H1 (cell line): ENCODE measurements around the gene HMGCLL1. TPM values are rescaled to one million over a fixed set of nuclear protein-coding genes. Genes with fewer than 3 reads are reported as not detected.

Experiments
- CTCF ChIA-PET: fragments of 300-600 bp; sonication (Branson Sonifier 250); formaldehyde crosslinking; loops from one replicate; lab custom pipeline; 2021; ENCODE audit not compliant: partially characterized antibody; lab: Charles Lee
- POLR2A ChIA-PET: fragments of 300-600 bp; sonication (Branson Sonifier 250); formaldehyde crosslinking; loops from one replicate; lab custom pipeline; 2021; ENCODE audit warnings: inconsistent platforms; ENCODE audit not compliant: partially characterized antibody; lab: Charles Lee
- DNase-seq, 2 experiments: peaks; one replicate each; pipeline versions ENCODE4 v3.0.0 to v3.0.0-alpha.2; 2010 to 2022; ENCODE audit warnings: low spot score in 2 of 2, low read depth in 1 of 2, mixed read lengths in 1 of 2
- FAIRE-seq: peaks from 2 replicates; lab custom pipeline; 2011; peaks lifted over from hg19 to GRCh38; lab: Jason Lieb, UNC
- H2AFZ ChIP-seq: 2 replicates; pipeline ENCODE4 v1.8.1; 2012; ENCODE audit warnings: low read length, inconsistent platforms
- H2AK5ac ChIP-seq: 2 replicates; pipeline ENCODE4 v1.6.1; 2013; ENCODE audit warnings: low read depth, low read length
- H2BK120ac ChIP-seq: replicated peaks from 2 replicates; pipeline ENCODE3; 2013; ENCODE audit warnings: low read depth, low read length, inconsistent platforms
- H2BK12ac ChIP-seq: 2 replicates; pipeline ENCODE4 v1.6.1; 2013; ENCODE audit warnings: low read depth, low read length
- H2BK15ac ChIP-seq: 2 replicates; pipeline ENCODE4 v1.6.1; 2013; ENCODE audit warnings: low read length
- H2BK20ac ChIP-seq: 2 replicates; pipeline ENCODE4 v1.6.1; 2013; ENCODE audit warnings: low read length
- H2BK5ac ChIP-seq: 2 replicates; pipeline ENCODE4 v1.6.1; 2013; ENCODE audit warnings: low read depth, low read length
- H3K14ac ChIP-seq: 2 replicates; pipeline ENCODE4 v1.6.1; 2013; ENCODE audit warnings: inconsistent platforms; ENCODE audit not compliant: insufficient read length
- H3K18ac ChIP-seq: 2 replicates; pipeline ENCODE4 v1.6.1; 2013; ENCODE audit warnings: low read length; ENCODE audit errors: extremely low read depth
- H3K23ac ChIP-seq: 2 replicates; pipeline ENCODE4 v1.6.1; 2013; ENCODE audit warnings: inconsistent platforms; ENCODE audit not compliant: insufficient read length
- H3K23me2 ChIP-seq: 2 replicates; pipeline ENCODE4 v1.6.1; 2013; ENCODE audit warnings: low read depth, low read length
- H3K27ac ChIP-seq: 2 replicates; pipeline ENCODE4 v1.6.1; 2011; ENCODE audit warnings: low read depth, low read length, inconsistent platforms
- H3K27me3 ChIP-seq, 4 experiments: replicated peaks in 1 of 4; 1 replicate in 1 of 4; 2 replicates in 3 of 4; pipeline versions ENCODE4 v1.6.1 to v1.8.1; 2011 to 2013; ENCODE audit warnings: low read length in 3 of 4, mild to moderate bottlenecking in 3 of 4, inconsistent platforms in 2 of 4, mixed read lengths in 2 of 4, moderate library complexity in 1 of 4; ENCODE audit not compliant: control insufficient read depth in 3 of 4, insufficient read depth in 3 of 4; ENCODE audit errors: extremely low read depth in 1 of 4
- H3K36me3 ChIP-seq, 4 experiments: 2 replicates each; pipeline versions ENCODE4 v1.6.1 to v1.8.1; 2011 to 2013; ENCODE audit warnings: mild to moderate bottlenecking in 4 of 4, low read length in 3 of 4, moderate library complexity in 2 of 4, control low read depth in 1 of 4, inconsistent platforms in 1 of 4; ENCODE audit not compliant: insufficient read depth in 4 of 4, control insufficient read depth in 2 of 4
- H3K4ac ChIP-seq: replicated peaks from 2 replicates; pipeline ENCODE3; 2013; ENCODE audit warnings: low read length, low read depth, mixed read lengths, inconsistent platforms; ENCODE audit not compliant: insufficient read length
- H3K4me1 ChIP-seq, 4 experiments: replicated peaks in 1 of 4; 1 replicate in 1 of 4; 2 replicates in 3 of 4; pipeline versions ENCODE4 v1.6.1 to v1.8.1; 2011 to 2013; ENCODE audit warnings: low read length in 3 of 4, inconsistent platforms in 2 of 4, mixed read lengths in 1 of 4; ENCODE audit not compliant: insufficient read depth in 4 of 4, control insufficient read depth in 3 of 4
- H3K4me2 ChIP-seq, 2 experiments: 2 replicates each; pipeline versions ENCODE4 v1.6.1 to v1.8.1; 2011 to 2013; ENCODE audit warnings: low read depth in 2 of 2, low read length in 2 of 2, control low read depth in 1 of 2, inconsistent platforms in 1 of 2, mild to moderate bottlenecking in 1 of 2; ENCODE audit not compliant: insufficient read depth in 1 of 2
- H3K4me3 ChIP-seq, 4 experiments: fragments of 200-600, 300-600 bp in 1 of 4; sonication (generic), shearing (Covaris generic), sonication (Bioruptor Twin) in 1 of 4; 2 replicates each; pipeline versions ENCODE4 v1.5.1 to v1.8.1; 2011 to 2016; ENCODE audit warnings: low read length in 4 of 4, low read depth in 3 of 4, control low read depth in 2 of 4, inconsistent platforms in 2 of 4, mild to moderate bottlenecking in 2 of 4, mixed read lengths in 1 of 4, moderate library complexity in 1 of 4; ENCODE audit not compliant: insufficient read depth in 2 of 4; ENCODE audit errors: extremely low read depth in 1 of 4
- H3K56ac ChIP-seq: replicated peaks from 2 replicates; pipeline ENCODE3; 2013; ENCODE audit warnings: low read depth, mild to moderate bottlenecking, mixed read lengths, low read length, inconsistent platforms; ENCODE audit not compliant: insufficient read length
- H3K79me1 ChIP-seq: 2 replicates; pipeline ENCODE4 v1.6.1; 2013; ENCODE audit warnings: low read depth, low read length, control low read depth
- H3K79me2 ChIP-seq, 2 experiments: 2 replicates each; pipeline versions ENCODE4 v1.6.1 to v1.8.1; 2012 to 2013; ENCODE audit warnings: low read length in 2 of 2, mild to moderate bottlenecking in 2 of 2, inconsistent platforms in 1 of 2; ENCODE audit not compliant: insufficient read depth in 2 of 2, control insufficient read depth in 1 of 2
- H3K9ac ChIP-seq, 4 experiments: replicated peaks in 1 of 4; 1 replicate in 1 of 4; 2 replicates in 3 of 4; pipeline versions ENCODE4 v1.6.1 to v1.8.1; 2011 to 2013; ENCODE audit warnings: low read depth in 3 of 4, low read length in 3 of 4, control low read depth in 2 of 4, mild to moderate bottlenecking in 2 of 4, moderate library complexity in 2 of 4, inconsistent platforms in 1 of 4; ENCODE audit errors: extremely low read depth in 1 of 4
- H3K9me3 ChIP-seq, 2 experiments: 2 replicates each; pipeline versions ENCODE4 v1.6.1 to v1.8.1; 2012 to 2013; ENCODE audit warnings: mild to moderate bottlenecking in 2 of 2, moderate library complexity in 2 of 2, control low read depth in 1 of 2, inconsistent platforms in 1 of 2, low read depth in 1 of 2, low read length in 1 of 2, mixed read lengths in 1 of 2; ENCODE audit not compliant: insufficient read depth in 2 of 2
- H4K20me1 ChIP-seq, 2 experiments: replicated peaks in 1 of 2; 2 replicates each; pipeline versions ENCODE3 to v1.8.1; 2011 to 2013; ENCODE audit warnings: inconsistent platforms in 2 of 2, low read length in 2 of 2, mild to moderate bottlenecking in 1 of 2; ENCODE audit not compliant: insufficient read depth in 2 of 2, control insufficient read depth in 1 of 2
- H4K5ac ChIP-seq: 2 replicates; pipeline ENCODE4 v1.6.1; 2013; ENCODE audit warnings: low read length, low read depth, mixed read lengths, inconsistent platforms; ENCODE audit not compliant: insufficient read length
- H4K8ac ChIP-seq: 2 replicates; pipeline ENCODE4 v1.8.0; 2013; ENCODE audit warnings: mild to moderate bottlenecking, moderate library complexity, low read length, inconsistent platforms; ENCODE audit not compliant: insufficient read depth; ENCODE audit errors: extremely low read depth
- H4K91ac ChIP-seq: replicated peaks from 2 replicates; pipeline ENCODE3; 2013; ENCODE audit warnings: low read length, mixed read lengths, inconsistent platforms; ENCODE audit not compliant: insufficient read length
- ATF2 ChIP-seq: IDR thresholded peaks from 2 replicates; pipeline ENCODE4 v1.6.1; 2012; ENCODE audit warnings: low read length, inconsistent platforms
- BACH1 ChIP-seq: IDR thresholded peaks from 2 replicates; pipeline ENCODE4 v1.6.1; 2012; ENCODE audit warnings: low read length, improper control_type of control experiment
- BCL11A ChIP-seq, 2 experiments: IDR thresholded peaks; one replicate each; pipeline ENCODE4 v1.6.1; 2011; ENCODE audit warnings: low read depth in 2 of 2, low read length in 2 of 2, mild to moderate bottlenecking in 2 of 2
- CHD2 ChIP-seq: IDR thresholded peaks from 2 replicates; pipeline ENCODE4 v1.6.1; 2012; ENCODE audit warnings: low read length, improper control_type of control experiment
- CREB1 ChIP-seq: IDR thresholded peaks from 2 replicates; pipeline ENCODE4 v1.6.1; 2012; ENCODE audit warnings: inconsistent platforms
- EZH2 ChIP-seq: fragments of 200-600 bp; sonication (generic); IDR thresholded peaks from 2 replicates; pipeline ENCODE4 v1.7.1; 2012; ENCODE audit warnings: low read depth, mild to moderate bottlenecking, moderate library complexity, low read length, inconsistent platforms; ENCODE audit not compliant: severe bottlenecking
- KDM4A ChIP-seq: IDR thresholded peaks from one replicate; pipeline ENCODE4 v1.7.1; 2012; ENCODE audit warnings: low read depth, mild to moderate bottlenecking, moderate library complexity, low read length, inconsistent platforms; ENCODE audit not compliant: severe bottlenecking
- KDM5A ChIP-seq: fragments of 200-600 bp; IDR thresholded peaks from 2 replicates; pipeline ENCODE4 v1.7.1; 2012; ENCODE audit warnings: mild to moderate bottlenecking, low read length, inconsistent platforms, mixed read lengths
- MAX ChIP-seq: IDR thresholded peaks from 2 replicates; pipeline ENCODE4 v1.6.1; 2012; ENCODE audit warnings: inconsistent platforms
- NANOG ChIP-seq: IDR thresholded peaks from 2 replicates; pipeline ENCODE4 v1.6.1; 2011; ENCODE audit warnings: low read length, low read depth, mild to moderate bottlenecking, inconsistent platforms; ENCODE audit not compliant: insufficient read depth, poor library complexity, severe bottlenecking
- NRF1 ChIP-seq: IDR thresholded peaks from 2 replicates; pipeline ENCODE4 v1.6.1; 2011; ENCODE audit warnings: mild to moderate bottlenecking, low read depth, low read length, improper control_type of control experiment
- POU5F1 ChIP-seq: IDR thresholded peaks from 2 replicates; pipeline ENCODE4 v1.6.1; 2011; ENCODE audit warnings: low read depth, mild to moderate bottlenecking, low read length, moderate library complexity
- RFX5 ChIP-seq: IDR thresholded peaks from 2 replicates; pipeline ENCODE4 v1.6.1; 2011; ENCODE audit warnings: low read depth, low read length, improper control_type of control experiment, borderline replicate concordance
- SP2 ChIP-seq: IDR thresholded peaks from 2 replicates; pipeline ENCODE4 v1.6.1; 2012; ENCODE audit warnings: mild to moderate bottlenecking, low read length, inconsistent platforms
- WGBS, 2 experiments: shearing (Covaris generic) in 1 of 2; methylation state at CpG; one replicate each; pipeline versions ENCODE4 v1.1.6 to v1.1.7; 2013 to 2015; ENCODE audit warnings: low lambda C conversion rate in 2 of 2, mixed read lengths in 2 of 2, inconsistent platforms in 1 of 2, low coverage in 1 of 2, missing lambda C conversion rate in 1 of 2; ENCODE audit not compliant: insufficient replicate concordance in 2 of 2, insufficient coverage in 1 of 2, insufficient read length in 1 of 2; ENCODE audit errors: extremely low coverage in 1 of 2, missing lambda C conversion rate in 1 of 2; 5-methylcytosine and 5-hydroxymethylcytosine counted together
- polyA plus RNA-seq, 7 experiments: library from polyadenylated mRNA; depleted of rRNA in 3 of 7; stranded (reverse) in 5 of 7; unstranded in 2 of 7; fragments of >200 nt in 5 of 7; fragments of 200-250 nt in 2 of 7; gene quantifications; 1 replicate in 5 of 7; 2 replicates in 1 of 7; 4 replicates in 1 of 7; pipeline versions ENCODE4 v1.2.1 to v1.2.3, GENCODE V29; 2011 to 2013; ENCODE audit warnings: missing spikeins in 2 of 7, mixed read lengths in 2 of 7
- total RNA-seq: library from RNA; stranded (reverse); fragmentation: NEBNext Ultra II Directional; extraction: Animal tissue kit (Norgen Biotek cat#: 25700); gene quantifications from 2 replicates; pipeline ENCODE4 v1.2.1, GENCODE V29; 2021

Gene HMGCLL1
- total and polyA plus RNA-seq, 2 of the 8 experiments (the other 6 are each of a cell fraction or from before 2014, with no cell fraction given) = 0.06 to 0.41 TPM

DNA sequence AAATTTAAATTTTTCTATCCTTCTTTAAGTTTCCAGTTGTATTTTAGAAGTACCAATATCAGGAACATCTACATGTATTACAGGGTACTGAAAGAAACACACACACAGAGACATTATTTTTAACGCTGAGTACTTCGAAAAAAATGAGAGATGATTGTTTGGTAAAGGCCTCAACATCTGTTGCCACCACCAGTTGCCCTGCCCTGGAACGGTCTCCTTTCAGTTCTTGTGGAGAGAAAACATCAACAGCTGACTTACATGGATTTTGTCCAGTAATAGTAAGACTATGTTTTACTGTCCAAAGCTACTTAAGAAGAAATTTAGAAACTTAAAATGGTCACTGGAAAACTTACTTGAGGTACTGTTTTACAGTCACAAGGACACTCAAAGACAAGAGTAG is 16.7 kb downstream of the HMGCLL1 start:
- H2BK120ac ChIP-seq = no peak overlapping the region
- no peak overlapping the region for H3K23ac ChIP-seq
- H3K18ac ChIP-seq = no peak overlapping the region
- no peak overlapping the region for H3K4ac ChIP-seq
- H2BK5ac ChIP-seq = no peak overlapping the region
- no peak overlapping the region for H2AK5ac ChIP-seq
- H2BK15ac ChIP-seq = no peak overlapping the region
- no peaks in the 10 kb centered on the region for H4K20me1 ChIP-seq
- no peaks in the 10 kb centered on the region for H3K9me3 ChIP-seq
- no peak overlapping the region for H3K9ac ChIP-seq
- FAIRE-seq (no peak), DNase-seq (no peak)
- no peak overlapping the region for H2BK20ac ChIP-seq
- no peak overlapping the region for H3K14ac ChIP-seq
- H2BK12ac ChIP-seq = no peak overlapping the region
- H3K23me2 ChIP-seq = no peaks in the 10 kb centered on the region
- CTCF ChIA-PET = no interaction called here
- no peak overlapping the region for H4K5ac ChIP-seq
- no peaks in the 10 kb centered on the region for H3K27me3 ChIP-seq
- H2AFZ ChIP-seq = no peak overlapping the region
- H3K36me3 ChIP-seq = no peaks in the 10 kb centered on the region
- WGBS, 2 experiments = 88% methylated on average over 3 of the region's 3 CpGs; no CpG with 5 or more reads in 1 of the 2 experiments
- POLR2A ChIA-PET = no interaction called here
- H3K79me2 ChIP-seq = no peaks in the 10 kb centered on the region
- H3K27ac ChIP-seq = no peak overlapping the region
- H3K4me2 ChIP-seq = no peak overlapping the region
- H3K56ac ChIP-seq = no peak overlapping the region
- no peaks in the 10 kb centered on the region for H3K4me1 ChIP-seq
- H3K4me3 ChIP-seq = no peak overlapping the region
- H3K79me1 ChIP-seq = no peaks in the 10 kb centered on the region
- no peak overlapping the region for H4K91ac ChIP-seq
- H4K8ac ChIP-seq = no peak overlapping the region
- TF ChIP-seq NANOG (no peak), CHD2 (no peak), KDM5A (no peak), ATF2 (no peak), NRF1 (no peak), BACH1 (no peak), KDM4A (no peak), POU5F1 (no peak), RFX5 (no peak), EZH2 (no peak), SP2 (no peak), BCL11A (IDR thresholded peaks at IDR 0.05; ENCODE audit: low read depth in 2 of 2, low read length in 2 of 2) (no peak), CREB1 (no peak), MAX (no peak)
